GM18861 (cell line): ENCODE data around the gene EHD4.

ENCODE experiments used
- ATAC-seq: cut with Tn5 transposase; IDR thresholded peaks from one replicate; pipeline ENCODE4 v1.9.1; 2021; ENCODE audit not compliant: unreplicated experiment

The EHD4 gene

GRCh38 chr15:41882689-41883483 lies 89.5 kb downstream of the EHD4 start:
- no peak for ATAC-seq

- ATAC-seq: no peak
These were observed 90.3 kb downstream of the EHD4 start for GRCh38 chr15:41881920-41882688.

GRCh38 chr15:41881550-41881919 lies 90.8 kb downstream of the EHD4 start:
- ATAC-seq: no peak

- ATAC-seq: no peak
These were observed 91.3 kb downstream of the EHD4 start for GRCh38 chr15:41881086-41881485.

GRCh38 chr15:41880156-41880877 lies 92.0 kb downstream of the EHD4 start:
- ATAC-seq: no peak

- no peak for ATAC-seq
These were observed 93.0 kb downstream of the EHD4 start for GRCh38 chr15:41879321-41879845.

GRCh38 chr15:41878355-41878699 lies 94.0 kb downstream of the EHD4 start:
- ATAC-seq: no peak

GRCh38 chr15:41877631-41878354 lies 94.6 kb downstream of the EHD4 start:
- no peak for ATAC-seq

GRCh38 chr15:41876689-41877088 lies 95.7 kb downstream of the EHD4 start:
- no peak for ATAC-seq

- ATAC-seq: no peak
These were observed 96.3 kb downstream of the EHD4 start for GRCh38 chr15:41876007-41876406.

- ATAC-seq: no peak
These were observed 97.6 kb downstream of the EHD4 start for GRCh38 chr15:41874736-41875135.

GRCh38 chr15:41873711-41874110 lies 98.6 kb downstream of the EHD4 start:
- ATAC-seq: no peak

- no peak for ATAC-seq
These were observed 100.1 kb downstream of the EHD4 start for GRCh38 chr15:41872166-41872747.

- no peak for ATAC-seq
These were observed 101.0 kb downstream of the EHD4 start for GRCh38 chr15:41871175-41871905.

GRCh38 chr15:41870689-41871081 lies 101.7 kb downstream of the EHD4 start:
- no peak for ATAC-seq

- no peak for ATAC-seq
These were observed 102.3 kb downstream of the EHD4 start for GRCh38 chr15:41869770-41870688.

- ATAC-seq: no peak
These were observed 104.0 kb downstream of the EHD4 start for GRCh38 chr15:41868321-41868720.

- no peak for ATAC-seq
These were observed 105.3 kb downstream of the EHD4 start for GRCh38 chr15:41866872-41867579.
